ENCODE measurements around the gene SMARCA2.

DNA sequence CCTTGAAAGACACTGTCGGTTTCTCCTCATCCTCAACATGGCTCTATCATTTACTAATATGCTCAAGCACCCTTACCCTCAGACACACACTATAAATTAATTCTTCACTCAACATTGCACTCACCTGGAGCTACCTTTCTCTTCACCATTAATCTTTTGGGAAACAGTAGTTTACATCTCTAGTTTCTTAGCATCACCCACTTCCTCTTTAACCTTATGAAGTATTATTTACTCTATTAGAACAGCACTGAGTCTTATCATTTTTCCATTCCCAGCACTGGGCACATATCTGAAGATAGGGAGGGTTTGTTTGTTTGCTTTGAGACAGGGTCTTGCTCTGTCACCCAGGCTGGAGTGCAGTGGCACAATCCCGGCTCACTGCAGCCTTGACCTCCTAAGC, 213.5 kb downstream of the SMARCA2 start:
- TF ChIP-seq POLR2A (IDR thresholded peaks at IDR 0.05; ENCODE audit: low read length) (no peak), BHLHE40 (IDR thresholded peaks at IDR 0.05; ENCODE audit: low read depth, low read length) (no peak)
- TF ChIP-seq, protein P1, sequence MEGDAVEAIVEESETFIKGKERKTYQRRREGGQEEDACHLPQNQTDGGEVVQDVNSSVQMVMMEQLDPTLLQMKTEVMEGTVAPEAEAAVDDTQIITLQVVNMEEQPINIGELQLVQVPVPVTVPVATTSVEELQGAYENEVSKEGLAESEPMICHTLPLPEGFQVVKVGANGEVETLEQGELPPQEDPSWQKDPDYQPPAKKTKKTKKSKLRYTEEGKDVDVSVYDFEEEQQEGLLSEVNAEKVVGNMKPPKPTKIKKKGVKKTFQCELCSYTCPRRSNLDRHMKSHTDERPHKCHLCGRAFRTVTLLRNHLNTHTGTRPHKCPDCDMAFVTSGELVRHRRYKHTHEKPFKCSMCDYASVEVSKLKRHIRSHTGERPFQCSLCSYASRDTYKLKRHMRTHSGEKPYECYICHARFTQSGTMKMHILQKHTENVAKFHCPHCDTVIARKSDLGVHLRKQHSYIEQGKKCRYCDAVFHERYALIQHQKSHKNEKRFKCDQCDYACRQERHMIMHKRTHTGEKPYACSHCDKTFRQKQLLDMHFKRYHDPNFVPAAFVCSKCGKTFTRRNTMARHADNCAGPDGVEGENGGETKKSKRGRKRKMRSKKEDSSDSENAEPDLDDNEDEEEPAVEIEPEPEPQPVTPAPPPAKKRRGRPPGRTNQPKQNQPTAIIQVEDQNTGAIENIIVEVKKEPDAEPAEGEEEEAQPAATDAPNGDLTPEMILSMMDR (IDR thresholded peaks at IDR 0.05), result no peak

Measured in A549 (cell line).